CD4-positive, CD25-positive, alpha-beta regulatory T cell (primary cell): Measurements from ENCODE around the gene IREB2. TPM values are rescaled to one million over a fixed set of nuclear protein-coding genes. Genes with fewer than 3 reads are reported as not detected.
"Not testable (repeated sequence)": the region's sequence is repeated elsewhere in the genome, so short reads cannot be mapped to it uniquely, and the experiment has no call there.

Source experiments
- ATAC-seq, 2 donors: fragments of 150-1000 bp; cut with Tn5 transposase; one replicate each; pipeline ENCODE4 v1.10.0; 2021; ENCODE audit warnings: low read depth in 2 of 2, moderate number of reproducible peaks in 2 of 2, moderate library complexity in 1 of 2
- DNase-seq, 3 donors: peaks; one replicate each; pipeline versions ENCODE4 v3.0.0 to v3.0.0-alpha.2; 2012 to 2022; ENCODE audit warnings: mixed read lengths in 1 of 3
- H3K27ac ChIP-seq: one replicate; pipeline ENCODE4 v1.7.0; 2013; ENCODE audit warnings: mild to moderate bottlenecking, low read length; ENCODE audit not compliant: insufficient read depth, poor library complexity, severe bottlenecking
- H3K27me3 ChIP-seq: one replicate; pipeline ENCODE4 v1.7.0; 2013; ENCODE audit warnings: low read length; ENCODE audit not compliant: control insufficient read depth, insufficient read depth
- H3K36me3 ChIP-seq: one replicate; pipeline ENCODE4 v1.7.0; 2013; ENCODE audit warnings: mild to moderate bottlenecking, low read length, moderate library complexity; ENCODE audit not compliant: control insufficient read depth, insufficient read depth
- H3K4me1 ChIP-seq: 2 replicates; pipeline ENCODE4 v1.7.0; 2013; ENCODE audit warnings: mild to moderate bottlenecking, low read length; ENCODE audit not compliant: insufficient read depth, control insufficient read depth, poor library complexity, severe bottlenecking
- H3K4me3 ChIP-seq: one replicate; pipeline ENCODE4 v1.7.0; 2013; ENCODE audit warnings: low read depth, mild to moderate bottlenecking, low read length, moderate library complexity
- H3K9me3 ChIP-seq, 2 experiments: 1 replicate in 1 of 2; 2 replicates in 1 of 2; pipeline ENCODE4 v1.7.0; 2013; ENCODE audit warnings: low read length in 2 of 2, mild to moderate bottlenecking in 1 of 2, moderate library complexity in 1 of 2; ENCODE audit not compliant: control insufficient read depth in 2 of 2
- H3K27ac Mint-ChIP-seq, 3 donors: one replicate each; pipeline ENCODE4 v1.8.0; 2020 to 2022; ENCODE audit warnings: mild to moderate bottlenecking in 3 of 3, mixed read lengths in 3 of 3, moderate library complexity in 2 of 3
- H3K27me3 Mint-ChIP-seq: one replicate; pipeline ENCODE4 v1.8.0; 2022; ENCODE audit warnings: mild to moderate bottlenecking, mixed read lengths
- H3K36me3 Mint-ChIP-seq: one replicate; pipeline ENCODE4 v1.8.0; 2020; ENCODE audit warnings: mixed read lengths
- H3K4me1 Mint-ChIP-seq, 4 donors: one replicate each; pipeline ENCODE4 v1.8.0; 2020 to 2022; ENCODE audit warnings: mixed read lengths in 4 of 4, mild to moderate bottlenecking in 1 of 4
- H3K4me3 Mint-ChIP-seq, 4 donors: one replicate each; pipeline ENCODE4 v1.8.0; 2020 to 2022; ENCODE audit warnings: mild to moderate bottlenecking in 4 of 4, mixed read lengths in 4 of 4, moderate library complexity in 3 of 4
- H3K9me3 Mint-ChIP-seq, 7 donors: one replicate each; pipeline ENCODE4 v1.8.0; 2020 to 2022; ENCODE audit warnings: mixed read lengths in 7 of 7, mild to moderate bottlenecking in 3 of 7, moderate library complexity in 2 of 7
- polyA plus RNA-seq, 4 donors: library from polyadenylated mRNA; unstranded; fragments of 300-500 nt; fragmentation: Illumina TruSeq; gene quantifications; one replicate each; pipeline ENCODE4 v1.2.3, GENCODE V29; 2021
- total RNA-seq: library from RNA; stranded (reverse); gene quantifications from one replicate; pipeline ENCODE4 v1.2.3, GENCODE V29; 2022

IREB2 gene
- total and polyA plus RNA-seq, 5 donors from 2014 or later = 16.3 to 58.3 (median 18.7) TPM

- peaks cover 11% of the 10 kb centered on the region for H3K27me3 Mint-ChIP-seq
- no peak for DNase-seq
- H3K27ac ChIP-seq = no peak overlapping the region
Observed at GRCh38 chr15:78399091-78399490, 38.9 kb upstream of the IREB2 start.

GRCh38 chr15:78402061-78402610 is 35.9 kb upstream of the IREB2 start:
- H3K4me3 Mint-ChIP-seq = no peak overlapping the region
- H3K9me3 Mint-ChIP-seq = no peaks in the 10 kb centered on the region
- no peak for DNase-seq
- H3K36me3 ChIP-seq = no peaks in the 10 kb centered on the region
- no peak for ATAC-seq
- peaks cover 7% of the 10 kb centered on the region for H3K27me3 Mint-ChIP-seq
- H3K27ac Mint-ChIP-seq = no peak overlapping the region
- no peaks in the 10 kb centered on the region for H3K4me1 Mint-ChIP-seq
- no peaks in the 10 kb centered on the region for H3K4me1 ChIP-seq
- no peak overlapping the region for H3K27ac ChIP-seq
- no peaks in the 10 kb centered on the region for H3K9me3 ChIP-seq
- H3K36me3 Mint-ChIP-seq = no peaks in the 10 kb centered on the region
- H3K27me3 ChIP-seq = no peaks in the 10 kb centered on the region
- H3K4me3 ChIP-seq = no peak overlapping the region

More at GRCh38 chr15:78399091-78399490, 38.9 kb upstream of the IREB2 start:
- no peaks in the 10 kb centered on the region for H3K36me3 ChIP-seq
- H3K4me1 ChIP-seq = no peaks in the 10 kb centered on the region
- H3K4me3 Mint-ChIP-seq = no peak overlapping the region
- H3K36me3 Mint-ChIP-seq = no peaks in the 10 kb centered on the region
- ATAC-seq = no peak
- H3K9me3 Mint-ChIP-seq = no peaks in the 10 kb centered on the region
- H3K9me3 ChIP-seq = no peaks in the 10 kb centered on the region
- no peaks in the 10 kb centered on the region for H3K27me3 ChIP-seq
- no peak overlapping the region for H3K4me3 ChIP-seq
- no peaks in the 10 kb centered on the region for H3K4me1 Mint-ChIP-seq
- H3K27ac Mint-ChIP-seq = no peak overlapping the region

- no peaks in the 10 kb centered on the region for H3K9me3 ChIP-seq
- Mint-ChIP-seq H3K36me3 (no peaks in the 10 kb centered on the region), H3K4me1 (no peaks in the 10 kb centered on the region), H3K9me3 (no peaks in the 10 kb centered on the region), H3K27me3 (peaks cover 4% of the 10 kb centered on the region), H3K27ac (no peak overlapping the region), H3K4me3 (no peak overlapping the region)
- no peaks in the 10 kb centered on the region for H3K4me1 ChIP-seq
- H3K4me3 ChIP-seq = no peak overlapping the region
- DNase-seq (no peak), ATAC-seq (no peak)
- no peaks in the 10 kb centered on the region for H3K36me3 ChIP-seq
- no peak overlapping the region for H3K27ac ChIP-seq
- no peaks in the 10 kb centered on the region for H3K27me3 ChIP-seq
Observed at GRCh38 chr15:78404125-78404524, 33.9 kb upstream of the IREB2 start.

- not testable (repeated sequence) for H3K4me3 Mint-ChIP-seq, H3K27ac Mint-ChIP-seq
Observed at GRCh38 chr15:78404796-78405195, 33.2 kb upstream of the IREB2 start.

GRCh38 chr15:78405336-78405924 is 32.6 kb upstream of the IREB2 start:
- no peaks in the 10 kb centered on the region for H3K4me1 ChIP-seq
- Mint-ChIP-seq H3K4me3 (no peak overlapping the region), H3K9me3 (no peaks in the 10 kb centered on the region), H3K36me3 (no peaks in the 10 kb centered on the region), H3K27me3 (peaks cover 4% of the 10 kb centered on the region), H3K4me1 (no peaks in the 10 kb centered on the region), H3K27ac (no peak overlapping the region)
- H3K27me3 ChIP-seq = no peaks in the 10 kb centered on the region
- no peaks in the 10 kb centered on the region for H3K36me3 ChIP-seq
- ATAC-seq (no peak), DNase-seq (no peak)
- H3K9me3 ChIP-seq = no peaks in the 10 kb centered on the region
- no peak overlapping the region for H3K4me3 ChIP-seq
- H3K27ac ChIP-seq = no peak overlapping the region

More at GRCh38 chr15:78404796-78405195, 33.2 kb upstream of the IREB2 start:
- H3K4me3 ChIP-seq, H3K9me3 ChIP-seq, H3K4me1 ChIP-seq, ATAC-seq, DNase-seq, H3K36me3 ChIP-seq, H3K9me3 Mint-ChIP-seq, H3K27me3 Mint-ChIP-seq, H3K27ac ChIP-seq, H3K36me3 Mint-ChIP-seq, H3K27me3 ChIP-seq, H3K4me1 Mint-ChIP-seq: not testable (repeated sequence)

- Mint-ChIP-seq H3K27me3 (peaks cover 4% of the 10 kb centered on the region), H3K4me3 (no peak overlapping the region), H3K27ac (no peak overlapping the region), H3K36me3 (no peaks in the 10 kb centered on the region), H3K4me1 (no peaks in the 10 kb centered on the region), H3K9me3 (no peaks in the 10 kb centered on the region)
- DNase-seq = no peak
- Histone ChIP-seq H3K36me3 (no peaks in the 10 kb centered on the region), H3K27ac (no peak overlapping the region), H3K27me3 (no peaks in the 10 kb centered on the region), H3K4me3 (no peak overlapping the region), H3K4me1 (no peaks in the 10 kb centered on the region), H3K9me3 (no peaks in the 10 kb centered on the region)
- no peak for ATAC-seq
Observed at GRCh38 chr15:78406016-78406585, 31.9 kb upstream of the IREB2 start.

GRCh38 chr15:78407608-78408354 is 30.2 kb upstream of the IREB2 start:
- Histone ChIP-seq H3K36me3 (no peaks in the 10 kb centered on the region), H3K27ac (no peak overlapping the region), H3K4me1 (no peaks in the 10 kb centered on the region), H3K4me3 (no peak overlapping the region), H3K9me3 (no peaks in the 10 kb centered on the region), H3K27me3 (no peaks in the 10 kb centered on the region)
- Mint-ChIP-seq H3K36me3 (no peaks in the 10 kb centered on the region), H3K27ac (no peak overlapping the region), H3K9me3 (no peaks in the 10 kb centered on the region), H3K4me1 (no peaks in the 10 kb centered on the region), H3K4me3 (no peak overlapping the region), H3K27me3 (peaks cover 4% of the 10 kb centered on the region)
- no peak for DNase-seq
- ATAC-seq = no peak

- Mint-ChIP-seq H3K27ac (no peak overlapping the region), H3K36me3 (no peaks in the 10 kb centered on the region), H3K4me3 (no peak overlapping the region), H3K27me3 (peaks cover 2% of the 10 kb centered on the region), H3K9me3 (no peaks in the 10 kb centered on the region), H3K4me1 (no peaks in the 10 kb centered on the region)
- Histone ChIP-seq H3K9me3 (no peaks in the 10 kb centered on the region), H3K27me3 (no peaks in the 10 kb centered on the region), H3K27ac (no peak overlapping the region), H3K4me3 (no peak overlapping the region), H3K36me3 (no peaks in the 10 kb centered on the region), H3K4me1 (no peaks in the 10 kb centered on the region)
- no peak for ATAC-seq
- DNase-seq = no peak
Observed at GRCh38 chr15:78408355-78408640, 29.7 kb upstream of the IREB2 start.
